CD14-positive monocyte (primary cell): Measurements from ENCODE around the gene AXL. TPM values are rescaled to one million over a fixed set of nuclear protein-coding genes. Genes with fewer than 3 reads are reported as not detected.
"Not testable (repeated sequence)": the region's sequence is repeated elsewhere in the genome, so short reads cannot be mapped to it uniquely, and the experiment has no call there.

Experiments used
- DNase-seq, 3 donors: peaks; one replicate each; pipeline ENCODE4 v3.0.0-alpha.2; 2011 to 2022
- H2AFZ ChIP-seq: 2 replicates; pipeline ENCODE4 v1.6.0; 2012; ENCODE audit warnings: mild to moderate bottlenecking, low read depth, low read length, inconsistent platforms; ENCODE audit not compliant: insufficient read depth, poor library complexity, severe bottlenecking
- H3K27ac ChIP-seq, 2 donors: 1 replicate in 1 of 2; 2 replicates in 1 of 2; pipeline ENCODE4 v1.5.1; 2012 to 2013; ENCODE audit warnings: low read length in 2 of 2, control low read depth in 1 of 2, inconsistent platforms in 1 of 2, low read depth in 1 of 2, mild to moderate bottlenecking in 1 of 2
- H3K27me3 ChIP-seq, 2 donors: one replicate each; pipeline versions ENCODE4 v1.6.0 to v1.6.1; 2011 to 2013; ENCODE audit warnings: low read length in 2 of 2; ENCODE audit not compliant: control insufficient read depth in 2 of 2, insufficient read depth in 2 of 2
- H3K36me3 ChIP-seq, 2 donors: replicated peaks in 1 of 2; 1 replicate in 1 of 2; 2 replicates in 1 of 2; pipeline versions ENCODE4 v1.5.1 to v1.6.1; 2012 to 2013; ENCODE audit warnings: low read length in 2 of 2, control low read depth in 1 of 2, inconsistent platforms in 1 of 2, mild to moderate bottlenecking in 1 of 2; ENCODE audit not compliant: insufficient read depth in 2 of 2, control insufficient read depth in 1 of 2
- H3K4me1 ChIP-seq, 2 donors: 1 replicate in 1 of 2; 2 replicates in 1 of 2; pipeline versions ENCODE4 v1.5.1 to v1.6.1; 2012 to 2013; ENCODE audit warnings: low read length in 2 of 2, control low read depth in 1 of 2, inconsistent platforms in 1 of 2, mild to moderate bottlenecking in 1 of 2, moderate library complexity in 1 of 2; ENCODE audit not compliant: insufficient read depth in 2 of 2, control insufficient read depth in 1 of 2
- H3K4me2 ChIP-seq: replicated peaks from 2 replicates; pipeline ENCODE3; 2012; ENCODE audit warnings: low read length, moderate library complexity, mild to moderate bottlenecking; ENCODE audit not compliant: poor library complexity, severe bottlenecking; ENCODE audit errors: extremely low read depth
- H3K4me3 ChIP-seq, 3 experiments: fragments of 200-600 bp in 1 of 3; sonication (generic) in 1 of 3; replicated peaks in 1 of 3; 1 replicate in 2 of 3; 2 replicates in 1 of 3; pipeline ENCODE4 v1.5.1; 2011 to 2013; ENCODE audit warnings: low read length in 3 of 3, mild to moderate bottlenecking in 3 of 3, control low read depth in 2 of 3, low read depth in 2 of 3, inconsistent platforms in 1 of 3, moderate library complexity in 1 of 3
- H3K79me2 ChIP-seq: 2 replicates; pipeline ENCODE4 v1.6.0; 2012; ENCODE audit warnings: mild to moderate bottlenecking, control low read depth, inconsistent platforms, low read length, moderate library complexity; ENCODE audit not compliant: insufficient read depth
- H3K9ac ChIP-seq: 2 replicates; pipeline ENCODE4 v1.6.0; 2017; ENCODE audit warnings: low read length, mild to moderate bottlenecking; ENCODE audit not compliant: insufficient read depth, poor library complexity, severe bottlenecking
- H3K9me3 ChIP-seq, 2 donors: replicated peaks in 1 of 2; 1 replicate in 1 of 2; 2 replicates in 1 of 2; pipeline versions ENCODE4 v1.5.1 to v1.6.1; 2012 to 2013; ENCODE audit warnings: low read length in 2 of 2, control low read depth in 1 of 2; ENCODE audit not compliant: control insufficient read depth in 1 of 2, insufficient read depth in 1 of 2
- H4K20me1 ChIP-seq: 2 replicates; pipeline ENCODE4 v1.6.0; 2012; ENCODE audit warnings: mild to moderate bottlenecking, low read length, control low read depth, moderate library complexity; ENCODE audit not compliant: insufficient read depth
- H3K27ac Mint-ChIP-seq, 7 donors: one replicate each; pipeline ENCODE4 v1.8.0; 2020; ENCODE audit warnings: mild to moderate bottlenecking in 7 of 7, mixed read lengths in 7 of 7, moderate library complexity in 6 of 7, inconsistent platforms in 2 of 7
- H3K27me3 Mint-ChIP-seq, 3 donors: one replicate each; pipeline ENCODE4 v1.8.0; 2021 to 2022; ENCODE audit warnings: low read depth in 3 of 3, mild to moderate bottlenecking in 3 of 3, mixed read lengths in 3 of 3, moderate library complexity in 3 of 3, inconsistent platforms in 1 of 3
- H3K36me3 Mint-ChIP-seq, 2 donors: one replicate each; pipeline ENCODE4 v1.8.0; 2020; ENCODE audit warnings: mixed read lengths in 2 of 2, inconsistent platforms in 1 of 2, mild to moderate bottlenecking in 1 of 2
- H3K4me1 Mint-ChIP-seq: one replicate; pipeline ENCODE4 v1.8.0; 2020; ENCODE audit warnings: mild to moderate bottlenecking, mixed read lengths
- H3K4me3 Mint-ChIP-seq, 2 donors: one replicate each; pipeline ENCODE4 v1.8.0; 2020; ENCODE audit warnings: mild to moderate bottlenecking in 2 of 2, mixed read lengths in 2 of 2, moderate library complexity in 1 of 2
- H3K9me3 Mint-ChIP-seq, 7 donors: one replicate each; pipeline ENCODE4 v1.8.0; 2020 to 2022; ENCODE audit warnings: mixed read lengths in 7 of 7, mild to moderate bottlenecking in 6 of 7, moderate library complexity in 6 of 7, inconsistent platforms in 2 of 7
- CTCF ChIP-seq: fragments of 200-600 bp; IDR thresholded peaks from one replicate; pipeline ENCODE4 v1.8.0; 2022; ENCODE audit warnings: antibody characterized with exemption, mild to moderate bottlenecking
- WGBS: methylation state at CpG from one replicate; pipeline ENCODE4 v1.1.5; 2013; ENCODE audit warnings: missing lambda C conversion rate; ENCODE audit not compliant: insufficient coverage; 5-methylcytosine and 5-hydroxymethylcytosine counted together
- intact Hi-C, 2 donors: fragments of 100-400 bp; cut with micrococcal nuclease; formaldehyde crosslinking; loops; one replicate each; pipeline versions ENCODE4 v1.15.0 to v1.15.1; 2023
- polyA plus RNA-seq, 3 donors: library from polyadenylated mRNA; depleted of rRNA in 1 of 3; unstranded in 2 of 3; stranded (reverse) in 1 of 3; fragments of 300-500 nt in 2 of 3; fragments of >200 nt in 1 of 3; fragmentation: Illumina TruSeq in 2 of 3; gene quantifications; 1 replicate in 2 of 3; 2 replicates in 1 of 3; pipeline ENCODE4 v1.2.3, GENCODE V29; 2012 to 2021

Gene AXL
- polyA plus RNA-seq, 3 donors = 0.05 to 0.07 TPM; not detected in 1

- intact Hi-C loops = loop anchor here in 1 of 2 donors (2.0 to 5.0 kb wide), 2 partner anchors 59 to 65 kb away; partner anchors contain the start of gene HNRNPUL1
- peak overlapping the region in 1 of 7 donors; percentile 72 for H3K27ac Mint-ChIP-seq
These were observed 15.7 kb upstream of the AXL start for GRCh38 chr19:41203371-41203770.

GRCh38 chr19:41204338-41204737, 14.7 kb upstream of the AXL start:
- H3K79me2 ChIP-seq, H3K27ac ChIP-seq, H3K9ac ChIP-seq, H4K20me1 ChIP-seq, H3K27me3 ChIP-seq, H3K4me2 ChIP-seq, H3K9me3 ChIP-seq, H2AFZ ChIP-seq, H3K27me3 Mint-ChIP-seq, H3K4me3 ChIP-seq, H3K4me1 Mint-ChIP-seq, H3K4me1 ChIP-seq, H3K9me3 Mint-ChIP-seq, H3K4me3 Mint-ChIP-seq: not testable (repeated sequence)
- intact Hi-C loops = loop anchor here (1.0 to 5.0 kb wide), 3 partner anchors 58 to 103 kb away; partner anchors contain the start of gene HNRNPUL1 (in 1 of the 2)
- DNase-seq = peak; percentile 76 to 81 (median 77)
- peaks cover 31 to 56% of the 10 kb centered on the region in 2 donors for H3K36me3 ChIP-seq
- peak; percentile 81 for TF ChIP-seq CTCF
- 0% methylated on average over 2 of the region's 7 CpGs for WGBS
- Mint-ChIP-seq H3K36me3 (peaks cover 39 to 70% of the 10 kb centered on the region in 2 donors), H3K27ac (peak overlapping the region in 2 of 7 donors; percentile 66 to 77)

More at GRCh38 chr19:41203371-41203770, 15.7 kb upstream of the AXL start:
- no peaks in the 10 kb centered on the region for H3K4me1 ChIP-seq
- no peaks in the 10 kb centered on the region for H4K20me1 ChIP-seq
- no peak for DNase-seq
- H3K79me2 ChIP-seq = no peaks in the 10 kb centered on the region
- no peak overlapping the region for H3K9ac ChIP-seq
- H3K4me3 ChIP-seq = no peak overlapping the region
- H3K27me3 Mint-ChIP-seq = peaks cover 0 to 6% (median 1%) of the 10 kb centered on the region in 3 donors
- peaks cover 39 to 63% of the 10 kb centered on the region in 2 donors for H3K36me3 ChIP-seq
- H3K9me3 Mint-ChIP-seq = no peaks in the 10 kb centered on the region
- no peaks in the 10 kb centered on the region for H3K9me3 ChIP-seq
- no peak overlapping the region for H2AFZ ChIP-seq
- no peaks in the 10 kb centered on the region for H3K27me3 ChIP-seq
- no peak overlapping the region for H3K4me3 Mint-ChIP-seq
- no peak overlapping the region for H3K27ac ChIP-seq
- TF ChIP-seq CTCF = no peak
- H3K4me1 Mint-ChIP-seq = no peaks in the 10 kb centered on the region
- H3K36me3 Mint-ChIP-seq = peaks cover 46 to 80% of the 10 kb centered on the region in 2 donors
- no peak overlapping the region for H3K4me2 ChIP-seq
- 97% methylated on average over 18 of the region's 18 CpGs for WGBS
